HG03280 (cell line): ENCODE measurements around the gene CLECL1.
A peak's percentile ranks its signal among the peaks of the same experiment; 100 is the strongest.
"Not testable (repeated sequence)": the region's sequence is repeated elsewhere in the genome, so short reads cannot be mapped to it uniquely, and the experiment has no call there.

Experiments used
- ATAC-seq: cut with Tn5 transposase; IDR thresholded peaks from one replicate; pipeline ENCODE4 v1.9.1; 2021; ENCODE audit warnings: mild to moderate bottlenecking, moderate library complexity; ENCODE audit not compliant: unreplicated experiment

The CLECL1 gene

DNA sequence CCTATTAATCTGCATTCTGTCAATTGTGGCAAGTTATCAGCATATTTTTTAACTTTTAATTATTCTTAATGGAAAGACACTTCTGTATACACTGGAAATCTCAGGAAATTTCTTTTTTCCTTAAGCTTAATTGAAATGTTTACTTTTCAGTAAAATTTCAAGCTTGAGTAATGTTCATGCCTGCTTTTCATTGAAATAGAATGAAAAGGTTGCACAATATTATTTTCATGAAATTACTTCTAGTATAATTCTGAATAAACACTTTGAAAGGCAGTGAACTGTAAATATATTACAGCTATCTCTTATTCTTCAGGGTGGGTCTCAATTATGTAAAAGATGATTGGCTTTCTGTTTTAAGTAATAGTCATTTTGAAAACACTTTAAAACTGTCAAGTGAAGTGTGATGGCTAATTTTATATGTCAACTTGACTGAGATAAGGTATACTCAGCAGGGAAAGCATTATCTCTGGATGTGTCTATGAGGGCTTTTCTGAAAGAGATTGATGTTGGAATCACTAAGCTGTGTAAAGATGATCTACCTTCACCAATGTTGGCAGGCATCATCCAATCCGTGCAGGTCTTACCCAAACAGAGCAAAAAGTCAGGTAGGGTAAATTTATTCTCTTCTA lies 33.5 kb downstream of the CLECL1 start:
- no peak for ATAC-seq

DNA sequence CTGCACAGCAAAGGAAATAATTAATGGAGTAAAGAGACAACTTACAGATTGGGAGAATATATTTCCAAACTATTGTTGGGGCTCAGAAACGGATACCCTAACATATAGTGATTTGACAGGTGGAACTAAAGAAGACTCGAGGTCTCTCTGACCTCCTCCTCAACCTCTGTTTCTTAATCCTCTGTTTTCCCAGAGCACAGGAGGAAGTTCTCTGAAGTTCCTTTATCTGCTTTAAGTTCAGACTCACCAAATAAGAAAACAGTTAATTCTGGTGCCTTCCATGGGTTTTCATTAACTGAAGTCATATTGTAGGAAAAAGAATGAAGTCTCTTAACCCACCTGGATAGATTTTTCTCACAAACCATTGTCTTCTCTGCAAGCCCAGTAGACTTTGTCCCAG lies 34.2 kb downstream of the CLECL1 start:
- ATAC-seq: no peak

DNA sequence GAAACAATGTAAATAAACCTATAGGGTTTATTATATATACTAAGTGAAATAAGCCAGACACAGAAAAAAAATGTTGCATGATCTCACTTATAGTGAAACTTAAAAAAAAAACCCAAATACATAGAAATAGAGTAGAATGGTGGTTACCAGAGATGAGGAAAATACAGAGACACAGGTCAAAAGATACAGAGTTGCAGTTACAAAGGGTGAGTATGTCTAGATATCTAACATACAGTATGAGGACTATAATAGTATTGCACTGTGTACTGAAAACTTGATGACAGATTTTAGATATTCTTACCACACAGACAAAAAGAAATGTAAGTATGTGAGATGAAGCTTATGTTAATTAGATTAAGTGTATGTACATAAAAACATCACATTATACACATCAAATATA lies 35.3 kb downstream of the CLECL1 start:
- no peak for ATAC-seq

DNA sequence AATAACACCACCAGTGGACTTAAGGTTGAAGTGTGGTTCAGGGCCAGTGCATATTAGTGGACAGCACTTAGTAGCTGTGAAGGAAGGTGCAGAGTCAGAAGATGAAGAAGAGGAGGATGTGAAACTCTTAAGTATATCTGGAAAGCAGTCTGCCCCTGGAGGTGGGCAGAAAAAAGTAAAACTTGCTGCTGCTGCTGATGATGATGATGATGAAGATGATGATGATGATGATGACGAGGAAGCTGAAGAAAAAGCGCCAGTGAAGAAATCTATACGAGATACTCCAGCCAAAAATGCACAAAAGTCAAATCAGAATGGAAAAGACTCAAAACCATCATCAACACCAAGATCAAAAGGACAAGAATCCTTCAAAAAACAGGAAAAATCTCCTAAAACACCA lies 37.2 kb downstream of the CLECL1 start:
- ATAC-seq: not testable (repeated sequence)

DNA sequence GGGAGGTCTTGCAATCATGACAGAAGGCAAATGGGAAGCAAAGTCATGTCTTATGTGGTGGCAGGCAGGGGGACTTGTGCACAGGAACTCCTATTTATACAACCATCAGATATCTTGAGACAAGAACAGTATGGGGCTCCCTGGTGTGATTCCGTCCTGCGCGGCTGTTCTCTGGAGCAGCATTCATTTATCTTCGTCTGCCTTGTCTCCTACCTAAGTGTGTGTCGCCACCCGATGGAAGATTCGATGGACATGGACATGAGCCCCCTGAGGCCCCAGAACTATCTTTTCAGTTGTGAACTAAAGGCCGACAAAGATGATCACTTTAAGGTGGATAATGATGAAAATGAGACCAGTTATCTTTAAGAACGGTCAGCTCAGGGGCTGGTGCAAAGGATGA lies 37.7 kb downstream of the CLECL1 start:
- not testable (repeated sequence) for ATAC-seq

DNA sequence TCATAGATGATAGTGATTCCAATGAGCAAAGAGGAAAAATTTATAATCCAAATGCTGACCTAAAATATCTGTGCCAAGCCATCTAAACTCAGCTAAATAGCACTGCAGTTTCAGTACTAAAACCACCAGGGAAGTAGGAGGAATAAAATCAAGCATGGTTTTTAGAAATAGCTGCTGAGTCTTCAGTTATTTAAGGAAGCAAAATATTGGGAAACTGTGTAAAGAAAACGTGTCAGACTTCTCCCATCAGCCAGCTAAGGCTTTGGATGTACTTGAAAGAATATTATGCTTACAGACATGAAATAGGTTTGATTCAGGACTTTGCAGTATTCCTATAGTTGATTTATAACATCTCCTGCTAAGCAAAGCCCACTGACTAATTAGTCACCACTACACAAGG lies 38.7 kb downstream of the CLECL1 start:
- no peak for ATAC-seq

DNA sequence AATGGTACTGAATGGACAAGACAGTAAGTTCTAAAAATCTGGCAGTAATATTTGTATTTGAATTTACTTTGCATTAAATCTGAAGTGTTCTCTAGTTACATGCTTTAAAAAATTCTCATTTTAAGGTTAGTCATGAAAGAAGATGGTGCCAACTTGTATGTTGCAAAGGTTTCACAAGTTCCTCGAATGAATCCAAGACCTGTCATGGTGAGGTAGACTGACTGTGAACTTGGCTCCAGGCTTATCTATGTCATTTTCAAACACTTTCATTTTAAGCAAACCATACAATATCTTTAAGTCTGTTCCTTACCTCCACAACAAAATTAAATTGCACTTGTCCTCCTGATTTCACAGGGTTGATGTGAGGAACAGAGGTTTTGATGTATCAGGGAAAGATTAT lies 40.0 kb downstream of the CLECL1 start:
- ATAC-seq: no peak

DNA sequence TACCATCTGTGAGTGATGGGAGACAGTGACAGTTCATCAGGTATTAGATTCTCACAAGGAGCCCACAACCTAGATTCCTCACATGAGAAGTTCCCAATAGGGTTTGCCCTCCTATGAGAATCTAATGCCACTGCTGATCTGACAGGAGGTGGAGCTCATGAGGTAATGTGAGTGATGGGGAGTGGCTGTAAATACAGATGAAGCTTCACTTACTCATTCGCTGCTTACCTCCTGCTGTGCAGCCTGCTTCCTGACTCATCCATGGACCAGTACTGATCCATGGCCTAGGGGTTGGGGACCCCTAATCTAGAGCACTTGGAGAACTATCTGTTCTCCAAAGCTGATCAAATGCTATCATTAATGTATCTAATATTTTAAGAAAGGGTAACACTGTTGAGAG lies 45.7 kb downstream of the CLECL1 start:
- ATAC-seq: no peak

DNA sequence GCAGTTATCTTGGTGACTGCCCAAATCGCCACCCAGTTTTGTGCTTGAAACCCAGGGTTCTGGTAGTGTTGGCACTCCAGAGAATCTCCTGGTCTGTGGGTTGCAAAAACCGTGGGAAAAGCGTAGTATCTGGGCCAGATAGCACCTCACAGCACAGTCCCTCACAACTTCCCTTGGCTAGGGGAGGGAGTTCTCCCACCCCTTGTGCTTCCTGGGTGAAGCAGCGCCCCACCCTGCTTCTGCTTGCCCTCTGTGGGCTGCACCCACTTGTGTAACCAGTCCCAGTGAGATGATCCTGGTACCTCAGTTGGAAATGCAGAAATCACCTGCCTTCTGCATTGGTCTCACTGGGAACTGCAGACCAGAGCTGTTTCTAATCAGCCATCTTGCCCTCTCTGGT lies 47.0 kb downstream of the CLECL1 start:
- ATAC-seq: no peak

DNA sequence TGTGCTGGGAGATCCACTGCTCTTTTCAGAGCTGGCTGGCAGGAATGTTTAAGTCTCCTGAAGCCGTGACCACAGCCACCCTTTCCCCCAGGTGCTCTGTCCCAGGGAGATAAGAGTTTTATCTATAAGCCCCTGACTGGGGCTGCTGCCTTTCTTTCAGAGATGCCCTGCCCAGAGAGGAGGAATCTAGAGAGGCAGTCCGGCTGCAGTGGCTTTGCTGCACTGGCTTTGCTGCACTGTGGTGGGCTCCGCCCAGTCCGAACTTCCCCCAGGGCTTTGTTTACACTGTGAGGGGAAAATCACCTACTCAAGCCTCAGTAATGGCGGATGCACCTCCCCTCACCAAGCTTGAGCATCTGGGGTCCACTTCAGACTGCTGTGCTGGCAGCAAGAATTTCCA lies 47.5 kb downstream of the CLECL1 start:
- not testable (repeated sequence) for ATAC-seq

DNA sequence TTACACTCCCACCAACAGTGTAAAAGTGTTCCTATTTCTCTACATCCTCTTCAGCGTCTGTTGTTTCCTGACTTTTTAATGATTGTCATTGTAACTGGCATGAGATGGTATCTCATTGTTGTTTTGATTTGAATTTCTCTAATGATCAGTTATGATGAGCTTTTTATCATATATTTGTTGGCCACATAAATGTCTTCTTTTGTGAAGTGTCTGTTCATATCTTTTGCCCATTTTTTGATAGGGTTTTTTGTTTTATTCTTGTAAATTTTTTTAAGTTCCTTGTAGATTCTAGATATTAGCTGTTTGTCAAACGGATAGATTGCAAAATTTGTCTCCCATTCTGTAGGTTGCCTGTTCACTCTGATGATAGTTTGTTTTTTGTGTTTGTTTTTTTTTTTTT lies 49.9 kb downstream of the CLECL1 start:
- not testable (repeated sequence) for ATAC-seq

DNA sequence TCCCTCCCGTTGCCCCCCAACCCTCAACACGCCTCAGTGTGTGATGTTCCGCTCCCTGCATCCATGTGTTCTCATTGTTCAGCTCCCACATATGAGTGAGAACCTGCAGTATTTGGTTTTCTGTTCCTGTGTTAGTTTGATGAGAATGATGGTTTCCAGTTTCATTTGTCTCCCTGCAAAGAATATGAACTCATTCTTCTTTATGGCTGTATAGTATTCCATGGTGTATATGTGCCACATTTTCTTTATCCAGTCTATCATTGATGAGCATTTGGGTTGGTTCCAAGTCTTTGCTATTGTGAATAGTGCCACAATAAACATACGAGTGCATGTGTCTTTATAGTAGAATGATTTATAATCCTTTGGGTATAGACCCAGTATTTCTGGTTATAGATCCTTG lies 50.4 kb downstream of the CLECL1 start:
- ATAC-seq: not testable (repeated sequence)

DNA sequence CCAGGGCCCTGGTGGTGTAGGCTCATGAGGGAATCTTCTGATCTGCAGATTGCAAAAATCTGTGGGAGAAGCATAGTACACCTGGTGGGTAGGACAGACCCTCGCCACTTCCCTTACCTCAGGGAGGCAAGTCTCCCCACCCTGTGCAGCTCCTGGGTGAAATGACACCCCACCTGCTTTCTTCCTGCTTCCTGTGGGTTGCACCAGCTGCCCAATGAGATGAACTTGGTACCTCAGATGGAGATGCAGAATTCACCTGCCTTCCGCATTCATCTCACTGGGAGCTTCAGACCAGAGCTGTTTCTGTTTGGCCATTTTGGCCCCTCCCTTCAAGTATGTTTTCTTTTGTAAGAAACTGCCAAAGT lies 58.7 kb downstream of the CLECL1 start:
- no peak for ATAC-seq

DNA sequence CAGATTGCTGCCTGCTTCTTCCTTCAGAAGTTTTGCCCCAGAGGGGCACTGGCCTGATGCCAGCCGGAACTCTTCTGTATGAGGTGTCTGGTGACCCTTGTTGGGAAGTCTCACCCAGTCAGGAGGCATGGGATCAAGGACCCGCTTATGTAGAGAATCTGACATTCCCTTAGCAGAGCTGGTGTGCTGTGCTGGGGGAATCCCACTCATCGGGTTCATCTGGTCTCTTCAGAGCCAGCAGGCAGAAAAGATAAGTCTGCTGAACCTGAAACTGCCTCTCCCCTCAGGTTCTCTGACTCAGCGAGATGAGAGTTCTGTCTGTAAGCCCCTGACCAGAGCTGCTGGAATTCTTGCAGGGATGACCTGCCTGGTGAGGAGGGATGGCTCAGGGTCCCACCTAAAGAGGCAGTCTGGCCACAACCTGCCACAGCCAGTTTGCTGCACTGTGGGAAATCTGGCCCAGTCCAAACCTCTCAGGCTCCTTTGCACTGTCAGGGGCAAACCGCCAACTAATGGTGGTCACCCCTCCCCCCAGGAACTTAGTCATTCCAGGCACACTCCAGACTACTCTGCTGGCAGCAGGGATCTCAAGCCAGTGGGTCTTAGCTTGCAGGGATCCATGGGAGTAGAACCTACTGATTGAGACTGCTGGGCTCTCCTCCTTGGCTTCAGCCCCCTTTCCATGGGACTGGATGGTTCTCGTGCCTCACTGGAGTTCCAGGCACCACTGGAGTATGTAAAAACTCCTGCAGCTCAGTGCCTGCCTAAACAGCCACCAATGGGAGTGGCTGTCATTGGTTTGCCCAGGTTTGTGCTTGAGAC lies 59.3 kb downstream of the CLECL1 start:
- peak; percentile 34 for ATAC-seq
